Measurements from ENCODE around the gene CASP8. TPM values are rescaled to one million over a fixed set of nuclear protein-coding genes. Genes with fewer than 3 reads are reported as not detected.

CASP8 gene
- total RNA-seq, 1 experiment from 2014 or later: 67.1 TPM

GRCh38 chr2:201319511-201319910, 59.2 kb downstream of the CASP8 start:
- intact Hi-C loops (cut with micrococcal nuclease; ENCODE audit: unreplicated experiment): no loop called here

GRCh38 chr2:201320257-201320656, 59.9 kb downstream of the CASP8 start:
- CTCF ChIA-PET: no interaction called here

More at GRCh38 chr2:201319511-201319910, 59.2 kb downstream of the CASP8 start:
- H3K27ac Mint-ChIP-seq (ENCODE audit: unreplicated experiment): no peak overlapping the region
- no peak for TF ChIP-seq CTCF (IDR thresholded peaks at IDR 0.05; ENCODE audit: unreplicated experiment)
- DNase-seq: no peak
- CTCF ChIA-PET: no interaction called here
- H3K36me3 Mint-ChIP-seq (ENCODE audit: insufficient read depth, unreplicated experiment): no peaks in the 10 kb centered on the region
- H3K4me3 Mint-ChIP-seq (ENCODE audit: low read depth, unreplicated experiment): no peak overlapping the region
- H3K4me1 Mint-ChIP-seq (ENCODE audit: low read depth, unreplicated experiment): no peaks in the 10 kb centered on the region
- H3K27me3 Mint-ChIP-seq (ENCODE audit: unreplicated experiment): no peaks in the 10 kb centered on the region
- BruUV-seq (replicated peaks): no TSS peak
- no peaks in the 10 kb centered on the region for H3K9me3 Mint-ChIP-seq (ENCODE audit: low read depth, unreplicated experiment)

GRCh38 chr2:201320701-201321100, 60.4 kb downstream of the CASP8 start:
- Mint-ChIP-seq H3K9me3 (ENCODE audit: low read depth, unreplicated experiment) (no peaks in the 10 kb centered on the region), H3K27ac (ENCODE audit: unreplicated experiment) (no peak overlapping the region), H3K27me3 (ENCODE audit: unreplicated experiment) (no peaks in the 10 kb centered on the region), H3K4me3 (ENCODE audit: low read depth, unreplicated experiment) (no peak overlapping the region), H3K4me1 (ENCODE audit: low read depth, unreplicated experiment) (no peaks in the 10 kb centered on the region), H3K36me3 (ENCODE audit: insufficient read depth, unreplicated experiment) (no peaks in the 10 kb centered on the region)
- intact Hi-C loops (cut with micrococcal nuclease; ENCODE audit: unreplicated experiment): no loop called here
- DNase-seq: no peak
- CTCF ChIA-PET: no interaction called here
- no peak for TF ChIP-seq CTCF (IDR thresholded peaks at IDR 0.05; ENCODE audit: unreplicated experiment)
- BruUV-seq (replicated peaks): no TSS peak

More at GRCh38 chr2:201320257-201320656, 59.9 kb downstream of the CASP8 start:
- H3K9me3 Mint-ChIP-seq (ENCODE audit: low read depth, unreplicated experiment): no peaks in the 10 kb centered on the region
- no TSS peak for BruUV-seq (replicated peaks)
- H3K4me1 Mint-ChIP-seq (ENCODE audit: low read depth, unreplicated experiment): no peaks in the 10 kb centered on the region
- DNase-seq: no peak
- H3K27me3 Mint-ChIP-seq (ENCODE audit: unreplicated experiment): no peaks in the 10 kb centered on the region
- H3K4me3 Mint-ChIP-seq (ENCODE audit: low read depth, unreplicated experiment): no peak overlapping the region
- TF ChIP-seq CTCF (IDR thresholded peaks at IDR 0.05; ENCODE audit: unreplicated experiment): no peak
- no peak overlapping the region for H3K27ac Mint-ChIP-seq (ENCODE audit: unreplicated experiment)
- H3K36me3 Mint-ChIP-seq (ENCODE audit: insufficient read depth, unreplicated experiment): no peaks in the 10 kb centered on the region
- intact Hi-C loops (cut with micrococcal nuclease; ENCODE audit: unreplicated experiment): no loop called here

GRCh38 chr2:201322772-201323171, 62.4 kb downstream of the CASP8 start:
- Mint-ChIP-seq H3K27me3 (ENCODE audit: unreplicated experiment) (no peaks in the 10 kb centered on the region), H3K9me3 (ENCODE audit: low read depth, unreplicated experiment) (peaks cover 8% of the 10 kb centered on the region), H3K4me3 (ENCODE audit: low read depth, unreplicated experiment) (no peak overlapping the region), H3K4me1 (ENCODE audit: low read depth, unreplicated experiment) (no peaks in the 10 kb centered on the region), H3K27ac (ENCODE audit: unreplicated experiment) (no peak overlapping the region), H3K36me3 (ENCODE audit: insufficient read depth, unreplicated experiment) (no peaks in the 10 kb centered on the region)
- no TSS peak for BruUV-seq (replicated peaks)
- DNase-seq: no peak
- intact Hi-C loops (cut with micrococcal nuclease; ENCODE audit: unreplicated experiment): no loop called here
- TF ChIP-seq CTCF (IDR thresholded peaks at IDR 0.05; ENCODE audit: unreplicated experiment): no peak
- CTCF ChIA-PET: no interaction called here

All from Calu3 (cell line).